ENCODE results near the gene CEACAM7. TPM values are rescaled to one million over a fixed set of nuclear protein-coding genes. Genes with fewer than 3 reads are reported as not detected.

The CEACAM7 gene
- not detected in 2 replicates for total RNA-seq (2013; cell fraction: nucleolus; rRNA removed)
- total RNA-seq (2014; rRNA removed) = not detected in 2 replicates
- not detected in 2 replicates for total RNA-seq (2014; rRNA removed; fragmentation: Illumina TruSeq; extraction: Trizol)
- total RNA-seq (2021) = not detected in 2 replicates
- not detected for polyA plus RNA-seq (2011; ENCODE audit: low read depth)
- not detected in 2 replicates for polyA plus RNA-seq (2011; rRNA removed)
- not detected in 2 replicates for polyA plus RNA-seq (2011; cell fraction: cytosol; rRNA removed)
- not detected in 2 replicates for polyA plus RNA-seq (2011; cell fraction: nucleus; rRNA removed)
- polyA plus RNA-seq (2012) = not detected in 2 replicates
- polyA plus RNA-seq (2014; fragmentation: Illumina TruSeq; extraction: Trizol) = not detected in 2 replicates
- polyA plus RNA-seq (2014; fragmentation: Nextera tagmentation; extraction: Ambion mirVana) = not detected
- polyA plus RNA-seq (2014; rRNA removed) = not detected in 2 replicates
- polyA plus RNA-seq (2016; fragmentation: Nextera tagmentation; extraction: Ambion mirVana) = not detected
- not detected in 2 replicates for polyA minus RNA-seq (2011; rRNA and poly(A)+ RNA removed)
- polyA minus RNA-seq (2011; cell fraction: cytosol; rRNA and poly(A)+ RNA removed) = not detected in 2 replicates
- not detected in 2 replicates for polyA minus RNA-seq (2011; cell fraction: nucleus; rRNA and poly(A)+ RNA removed)
- Bru-seq, nascent RNA = not detected
- BruChase-seq, experiment 1, labeled RNA remaining after a 6-hour chase = percentile 6 among the genes with signal in this experiment
- BruChase-seq, experiment 2, labeled RNA remaining after a 2-hour chase = not detected
- long read RNA-seq, experiment 1 = 0 reads
- long read RNA-seq, experiment 2 = 0 reads

DNA sequence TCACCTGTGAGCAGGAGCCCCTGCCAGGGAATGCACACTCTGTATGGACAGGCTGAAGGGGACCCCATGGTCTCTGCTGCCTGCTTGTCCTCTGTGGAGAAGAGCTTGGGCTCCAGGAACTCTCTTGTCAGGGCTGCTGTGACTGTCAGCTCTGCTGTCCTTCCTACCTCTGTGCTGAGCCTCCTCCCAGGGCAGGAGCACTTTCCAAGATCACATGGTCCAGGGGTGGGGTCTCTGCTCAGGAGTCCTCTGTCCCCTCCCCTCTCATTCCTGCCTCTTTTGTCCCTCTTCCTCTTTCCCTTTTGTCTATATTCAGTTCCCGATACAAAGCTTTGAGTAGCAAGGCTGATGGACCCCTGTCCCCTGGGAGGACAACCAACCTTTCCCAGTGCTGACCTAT, at the start of gene CEACAM7:
CEACAM7 (minus strand) TSS at position 173 of the 400 bp plus-strand sequence; CDS start at position 68, 105 bp downstream.
- H3K27ac ChIP-seq (ENCODE audit: control insufficient read depth, insufficient read depth) = no peak within 1 kb of the TSS
- H3K4me1 ChIP-seq (ENCODE audit: control insufficient read depth, insufficient read depth, low read length) = no peaks in the 10 kb centered on the region
- ChIA-PET SMC1A (ENCODE audit: uncharacterized antibody, unreplicated experiment) (interaction anchor here (1.2 kb wide), 1 partner anchor 46 kb away, joined by 3 read pairs; no protein-coding TSS in a partner anchor), POLR2A (no interaction called here), RAD21 (ENCODE audit: unreplicated experiment) (interaction anchor here (0.7 kb wide), 1 partner anchor 16 kb away, joined by 3 read pairs; no protein-coding TSS in a partner anchor), CTCF (interaction anchor here (1.0 to 8.1 kb wide), 4 partner anchors 19 to 107 kb away, joined by 3 to 72 read pairs (median 4); no protein-coding TSS in a partner anchor)
- DNase-seq (ENCODE audit: low read depth, low spot score) = no peak
- WGBS (ENCODE audit: insufficient coverage, insufficient replicate concordance, low lambda C conversion rate, missing lambda C conversion rate) = 22% methylated on average over 1 of the region's 1 CpG
- no peak for FAIRE-seq
- no peak for ATAC-seq
- no peak within 1 kb of the TSS for H3K9ac ChIP-seq (ENCODE audit: control insufficient read depth, insufficient read depth, low read length)
- H2AFZ ChIP-seq (ENCODE audit: control insufficient read depth, low read depth, low read length) = no peak within 1 kb of the TSS
- no peaks in the 10 kb centered on the region for H3K27me3 ChIP-seq (replicated peaks in 1 of 2; ENCODE audit: control insufficient read depth in 2 of 2, insufficient read depth in 2 of 2, low read length in 1 of 2)
- H3K79me2 ChIP-seq (ENCODE audit: control insufficient read depth, insufficient read depth, low read length) = no peaks in the 10 kb centered on the region
- no peak within 1 kb of the TSS for H3K4me3 ChIP-seq
- in situ Hi-C loops (cut with MboI) (no loop called here), intact Hi-C loops (cut with micrococcal nuclease; ENCODE audit: unreplicated experiment) (no loop called here)
- H3K4me2 ChIP-seq (ENCODE audit: control insufficient read depth, insufficient read depth) = no peak within 1 kb of the TSS
- no peaks in the 10 kb centered on the region for H3K36me3 ChIP-seq (ENCODE audit: control insufficient read depth in 2 of 2, insufficient read depth in 2 of 2, low read length in 1 of 2)
- no TSS peak for BruUV-seq (replicated peaks)
- no peaks in the 10 kb centered on the region for H3K9me3 ChIP-seq (replicated peaks; ENCODE audit: control insufficient read depth, insufficient read depth, low read length)
- no peaks in the 10 kb centered on the region for H4K20me1 ChIP-seq (ENCODE audit: control insufficient read depth, insufficient read depth)
- TF ChIP-seq, protein P1, sequence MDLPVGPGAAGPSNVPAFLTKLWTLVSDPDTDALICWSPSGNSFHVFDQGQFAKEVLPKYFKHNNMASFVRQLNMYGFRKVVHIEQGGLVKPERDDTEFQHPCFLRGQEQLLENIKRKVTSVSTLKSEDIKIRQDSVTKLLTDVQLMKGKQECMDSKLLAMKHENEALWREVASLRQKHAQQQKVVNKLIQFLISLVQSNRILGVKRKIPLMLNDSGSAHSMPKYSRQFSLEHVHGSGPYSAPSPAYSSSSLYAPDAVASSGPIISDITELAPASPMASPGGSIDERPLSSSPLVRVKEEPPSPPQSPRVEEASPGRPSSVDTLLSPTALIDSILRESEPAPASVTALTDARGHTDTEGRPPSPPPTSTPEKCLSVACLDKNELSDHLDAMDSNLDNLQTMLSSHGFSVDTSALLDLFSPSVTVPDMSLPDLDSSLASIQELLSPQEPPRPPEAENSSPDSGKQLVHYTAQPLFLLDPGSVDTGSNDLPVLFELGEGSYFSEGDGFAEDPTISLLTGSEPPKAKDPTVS (IDR thresholded peaks at IDR 0.05; ENCODE audit: low read depth, low read length) = no peak
- TF ChIP-seq, protein P2, sequence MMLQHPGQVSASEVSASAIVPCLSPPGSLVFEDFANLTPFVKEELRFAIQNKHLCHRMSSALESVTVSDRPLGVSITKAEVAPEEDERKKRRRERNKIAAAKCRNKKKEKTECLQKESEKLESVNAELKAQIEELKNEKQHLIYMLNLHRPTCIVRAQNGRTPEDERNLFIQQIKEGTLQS (IDR thresholded peaks at IDR 0.05; ENCODE audit: borderline replicate concordance, extremely low read depth, low read depth, low read length) = no peak
- TF ChIP-seq TARDBP (IDR thresholded peaks at IDR 0.05; ENCODE audit: borderline replicate concordance) (no peak), IRF4 (IDR thresholded peaks at IDR 0.05; ENCODE audit: low read depth, low read length) (no peak), ESRRA (IDR thresholded peaks at IDR 0.05; ENCODE audit: low read length) (no peak), RUNX3 (IDR thresholded peaks at IDR 0.05; ENCODE audit: low read length) (no peak), SIX5 (IDR thresholded peaks at IDR 0.05; ENCODE audit: low read depth, low read length, severe bottlenecking) (no peak), EED (IDR thresholded peaks at IDR 0.05; ENCODE audit: low read depth) (no peak), KDM1A (IDR thresholded peaks at IDR 0.05; ENCODE audit: borderline replicate concordance) (no peak), SIN3A (IDR thresholded peaks at IDR 0.05; ENCODE audit: low read depth, low read length) (no peak), NR2F1 (conservative IDR thresholded peaks at IDR 0.05) (no peak), IKZF1 (conservative IDR thresholded peaks at IDR 0.05) (no peak)
- TF ChIP-seq, protein P3, sequence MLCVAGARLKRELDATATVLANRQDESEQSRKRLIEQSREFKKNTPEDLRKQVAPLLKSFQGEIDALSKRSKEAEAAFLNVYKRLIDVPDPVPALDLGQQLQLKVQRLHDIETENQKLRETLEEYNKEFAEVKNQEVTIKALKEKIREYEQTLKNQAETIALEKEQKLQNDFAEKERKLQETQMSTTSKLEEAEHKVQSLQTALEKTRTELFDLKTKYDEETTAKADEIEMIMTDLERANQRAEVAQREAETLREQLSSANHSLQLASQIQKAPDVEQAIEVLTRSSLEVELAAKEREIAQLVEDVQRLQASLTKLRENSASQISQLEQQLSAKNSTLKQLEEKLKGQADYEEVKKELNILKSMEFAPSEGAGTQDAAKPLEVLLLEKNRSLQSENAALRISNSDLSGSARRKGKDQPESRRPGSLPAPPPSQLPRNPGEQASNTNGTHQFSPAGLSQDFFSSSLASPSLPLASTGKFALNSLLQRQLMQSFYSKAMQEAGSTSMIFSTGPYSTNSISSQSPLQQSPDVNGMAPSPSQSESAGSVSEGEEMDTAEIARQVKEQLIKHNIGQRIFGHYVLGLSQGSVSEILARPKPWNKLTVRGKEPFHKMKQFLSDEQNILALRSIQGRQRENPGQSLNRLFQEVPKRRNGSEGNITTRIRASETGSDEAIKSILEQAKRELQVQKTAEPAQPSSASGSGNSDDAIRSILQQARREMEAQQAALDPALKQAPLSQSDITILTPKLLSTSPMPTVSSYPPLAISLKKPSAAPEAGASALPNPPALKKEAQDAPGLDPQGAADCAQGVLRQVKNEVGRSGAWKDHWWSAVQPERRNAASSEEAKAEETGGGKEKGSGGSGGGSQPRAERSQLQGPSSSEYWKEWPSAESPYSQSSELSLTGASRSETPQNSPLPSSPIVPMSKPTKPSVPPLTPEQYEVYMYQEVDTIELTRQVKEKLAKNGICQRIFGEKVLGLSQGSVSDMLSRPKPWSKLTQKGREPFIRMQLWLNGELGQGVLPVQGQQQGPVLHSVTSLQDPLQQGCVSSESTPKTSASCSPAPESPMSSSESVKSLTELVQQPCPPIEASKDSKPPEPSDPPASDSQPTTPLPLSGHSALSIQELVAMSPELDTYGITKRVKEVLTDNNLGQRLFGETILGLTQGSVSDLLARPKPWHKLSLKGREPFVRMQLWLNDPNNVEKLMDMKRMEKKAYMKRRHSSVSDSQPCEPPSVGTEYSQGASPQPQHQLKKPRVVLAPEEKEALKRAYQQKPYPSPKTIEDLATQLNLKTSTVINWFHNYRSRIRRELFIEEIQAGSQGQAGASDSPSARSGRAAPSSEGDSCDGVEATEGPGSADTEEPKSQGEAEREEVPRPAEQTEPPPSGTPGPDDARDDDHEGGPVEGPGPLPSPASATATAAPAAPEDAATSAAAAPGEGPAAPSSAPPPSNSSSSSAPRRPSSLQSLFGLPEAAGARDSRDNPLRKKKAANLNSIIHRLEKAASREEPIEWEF (IDR thresholded peaks at IDR 0.05; ENCODE audit: insufficient replicate concordance, low read depth, low read length) = no peak
